ENCODE data around the gene ZNF407. TPM values are rescaled to one million over a fixed set of nuclear protein-coding genes. Genes with fewer than 3 reads are reported as not detected.

Gene ZNF407
- total RNA-seq, 1 experiment from 2014 or later, result 7.6 TPM

DNA sequence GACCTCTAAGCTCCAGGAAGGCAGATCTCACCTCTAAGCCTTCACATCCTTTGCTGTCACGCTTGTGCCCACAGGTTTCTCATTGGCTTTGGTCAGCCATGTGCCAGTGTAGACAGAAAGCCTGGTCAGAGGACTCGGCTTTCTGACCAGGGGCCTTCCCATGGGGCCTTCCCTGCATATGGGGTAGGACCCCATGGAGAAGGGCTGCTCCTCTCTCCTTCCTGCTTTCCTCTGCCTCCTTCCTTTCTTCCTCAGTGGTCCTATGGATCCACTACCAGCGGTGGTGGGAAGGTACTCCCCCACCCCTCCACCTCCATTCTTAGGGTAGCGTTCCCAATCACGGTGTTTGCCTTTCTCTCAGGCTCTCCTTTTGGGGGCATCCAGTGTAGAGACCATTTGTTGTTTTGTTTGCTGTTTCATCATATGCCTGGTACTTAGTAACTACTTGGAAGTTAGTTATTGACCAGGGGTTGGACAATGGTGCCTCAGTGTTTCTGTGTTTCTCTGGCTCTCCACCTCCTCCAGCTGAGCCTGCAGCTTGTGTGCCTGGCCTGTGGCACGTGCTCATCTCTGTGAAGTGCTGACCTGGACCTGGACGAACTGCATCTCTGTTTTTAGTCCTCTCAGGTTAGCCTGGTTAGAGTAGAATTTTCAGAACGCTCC lies 71.6 kb downstream of the ZNF407 start:
- Histone ChIP-seq H3K9me2 (ENCODE audit: insufficient read depth) (no peaks in the 10 kb centered on the region), H3K4me3 (replicated peaks in 1 of 2; ENCODE audit: low read depth in 1 of 2, low read length in 2 of 2) (no peak overlapping the region), H2AFZ (ENCODE audit: low read depth, low read length, poor library complexity, severe bottlenecking) (no peak overlapping the region), H3K9ac (ENCODE audit: low read length) (no peak overlapping the region), H3K4me2 (ENCODE audit: low read length) (no peak overlapping the region), H3K36me3 (ENCODE audit: control insufficient read depth in 1 of 2, insufficient read depth in 2 of 2, low read length in 2 of 2) (no peaks in the 10 kb centered on the region), H3K27me3 (ENCODE audit: insufficient read depth, low read length) (no peaks in the 10 kb centered on the region), H3K27ac (ENCODE audit: low read depth, low read length) (no peak overlapping the region), H3K4me1 (ENCODE audit: control insufficient read depth in 1 of 2, insufficient read depth in 2 of 2, low read length in 2 of 2) (no peaks in the 10 kb centered on the region), H3K9me3 (ENCODE audit: control insufficient read depth in 1 of 2, insufficient read depth in 1 of 2, low read depth in 1 of 2, low read length in 2 of 2) (no peaks in the 10 kb centered on the region), H4K20me1 (ENCODE audit: insufficient read depth) (no peaks in the 10 kb centered on the region), H3K79me2 (ENCODE audit: insufficient read depth, low read length) (no peaks in the 10 kb centered on the region)
- ATAC-seq, result no peak
- intact Hi-C loops (cut with micrococcal nuclease), result no loop called here
- no TSS peak for BruUV-seq (replicated peaks)
- POLR2A ChIA-PET, result no interaction called here
- no peak for DNase-seq (ENCODE audit: low read depth, low spot score)
- TF ChIP-seq POLR2AphosphoS5 (IDR thresholded peaks at IDR 0.05; ENCODE audit: low read depth, low read length) (no peak), SP1 (IDR thresholded peaks at IDR 0.05; ENCODE audit: low read depth) (no peak), ZFX (IDR thresholded peaks at IDR 0.05) (no peak), CBX3 (IDR thresholded peaks at IDR 0.05; ENCODE audit: low read depth) (no peak), POLR2A (IDR thresholded peaks at IDR 0.05; ENCODE audit: borderline replicate concordance, extremely low read depth, insufficient read depth, insufficient read length) (no peak), ZNF274 (IDR thresholded peaks at IDR 0.05; ENCODE audit: low read depth, low read length) (no peak), CEBPB (IDR thresholded peaks at IDR 0.05; ENCODE audit: low read depth) (no peak), EGR1 (IDR thresholded peaks at IDR 0.05; ENCODE audit: low read depth) (no peak), SIN3A (IDR thresholded peaks at IDR 0.05; ENCODE audit: low read depth) (no peak), EZH2 (IDR thresholded peaks at IDR 0.05) (no peak), EZH2phosphoT487 (IDR thresholded peaks at IDR 0.05; ENCODE audit: borderline replicate concordance) (no peak), FOSL1 (IDR thresholded peaks at IDR 0.05; ENCODE audit: low read depth) (no peak), YY1 (IDR thresholded peaks at IDR 0.05; ENCODE audit: extremely low read depth, insufficient replicate concordance, low read depth, low read length) (no peak), SRF (IDR thresholded peaks at IDR 0.05; ENCODE audit: low read depth) (no peak)
- TF ChIP-seq, protein P1, sequence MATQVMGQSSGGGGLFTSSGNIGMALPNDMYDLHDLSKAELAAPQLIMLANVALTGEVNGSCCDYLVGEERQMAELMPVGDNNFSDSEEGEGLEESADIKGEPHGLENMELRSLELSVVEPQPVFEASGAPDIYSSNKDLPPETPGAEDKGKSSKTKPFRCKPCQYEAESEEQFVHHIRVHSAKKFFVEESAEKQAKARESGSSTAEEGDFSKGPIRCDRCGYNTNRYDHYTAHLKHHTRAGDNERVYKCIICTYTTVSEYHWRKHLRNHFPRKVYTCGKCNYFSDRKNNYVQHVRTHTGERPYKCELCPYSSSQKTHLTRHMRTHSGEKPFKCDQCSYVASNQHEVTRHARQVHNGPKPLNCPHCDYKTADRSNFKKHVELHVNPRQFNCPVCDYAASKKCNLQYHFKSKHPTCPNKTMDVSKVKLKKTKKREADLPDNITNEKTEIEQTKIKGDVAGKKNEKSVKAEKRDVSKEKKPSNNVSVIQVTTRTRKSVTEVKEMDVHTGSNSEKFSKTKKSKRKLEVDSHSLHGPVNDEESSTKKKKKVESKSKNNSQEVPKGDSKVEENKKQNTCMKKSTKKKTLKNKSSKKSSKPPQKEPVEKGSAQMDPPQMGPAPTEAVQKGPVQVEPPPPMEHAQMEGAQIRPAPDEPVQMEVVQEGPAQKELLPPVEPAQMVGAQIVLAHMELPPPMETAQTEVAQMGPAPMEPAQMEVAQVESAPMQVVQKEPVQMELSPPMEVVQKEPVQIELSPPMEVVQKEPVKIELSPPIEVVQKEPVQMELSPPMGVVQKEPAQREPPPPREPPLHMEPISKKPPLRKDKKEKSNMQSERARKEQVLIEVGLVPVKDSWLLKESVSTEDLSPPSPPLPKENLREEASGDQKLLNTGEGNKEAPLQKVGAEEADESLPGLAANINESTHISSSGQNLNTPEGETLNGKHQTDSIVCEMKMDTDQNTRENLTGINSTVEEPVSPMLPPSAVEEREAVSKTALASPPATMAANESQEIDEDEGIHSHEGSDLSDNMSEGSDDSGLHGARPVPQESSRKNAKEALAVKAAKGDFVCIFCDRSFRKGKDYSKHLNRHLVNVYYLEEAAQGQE (IDR thresholded peaks at IDR 0.05; ENCODE audit: low read depth), result no peak
- TF ChIP-seq, protein P2, sequence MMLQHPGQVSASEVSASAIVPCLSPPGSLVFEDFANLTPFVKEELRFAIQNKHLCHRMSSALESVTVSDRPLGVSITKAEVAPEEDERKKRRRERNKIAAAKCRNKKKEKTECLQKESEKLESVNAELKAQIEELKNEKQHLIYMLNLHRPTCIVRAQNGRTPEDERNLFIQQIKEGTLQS (IDR thresholded peaks at IDR 0.05), result no peak
- TF ChIP-seq, protein P3, sequence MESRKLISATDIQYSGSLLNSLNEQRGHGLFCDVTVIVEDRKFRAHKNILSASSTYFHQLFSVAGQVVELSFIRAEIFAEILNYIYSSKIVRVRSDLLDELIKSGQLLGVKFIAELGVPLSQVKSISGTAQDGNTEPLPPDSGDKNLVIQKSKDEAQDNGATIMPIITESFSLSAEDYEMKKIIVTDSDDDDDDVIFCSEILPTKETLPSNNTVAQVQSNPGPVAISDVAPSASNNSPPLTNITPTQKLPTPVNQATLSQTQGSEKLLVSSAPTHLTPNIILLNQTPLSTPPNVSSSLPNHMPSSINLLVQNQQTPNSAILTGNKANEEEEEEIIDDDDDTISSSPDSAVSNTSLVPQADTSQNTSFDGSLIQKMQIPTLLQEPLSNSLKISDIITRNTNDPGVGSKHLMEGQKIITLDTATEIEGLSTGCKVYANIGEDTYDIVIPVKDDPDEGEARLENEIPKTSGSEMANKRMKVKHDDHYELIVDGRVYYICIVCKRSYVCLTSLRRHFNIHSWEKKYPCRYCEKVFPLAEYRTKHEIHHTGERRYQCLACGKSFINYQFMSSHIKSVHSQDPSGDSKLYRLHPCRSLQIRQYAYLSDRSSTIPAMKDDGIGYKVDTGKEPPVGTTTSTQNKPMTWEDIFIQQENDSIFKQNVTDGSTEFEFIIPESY (IDR thresholded peaks at IDR 0.05; ENCODE audit: extremely low read depth, insufficient replicate concordance, low read length), result no peak
- TF ChIP-seq, protein P4, sequence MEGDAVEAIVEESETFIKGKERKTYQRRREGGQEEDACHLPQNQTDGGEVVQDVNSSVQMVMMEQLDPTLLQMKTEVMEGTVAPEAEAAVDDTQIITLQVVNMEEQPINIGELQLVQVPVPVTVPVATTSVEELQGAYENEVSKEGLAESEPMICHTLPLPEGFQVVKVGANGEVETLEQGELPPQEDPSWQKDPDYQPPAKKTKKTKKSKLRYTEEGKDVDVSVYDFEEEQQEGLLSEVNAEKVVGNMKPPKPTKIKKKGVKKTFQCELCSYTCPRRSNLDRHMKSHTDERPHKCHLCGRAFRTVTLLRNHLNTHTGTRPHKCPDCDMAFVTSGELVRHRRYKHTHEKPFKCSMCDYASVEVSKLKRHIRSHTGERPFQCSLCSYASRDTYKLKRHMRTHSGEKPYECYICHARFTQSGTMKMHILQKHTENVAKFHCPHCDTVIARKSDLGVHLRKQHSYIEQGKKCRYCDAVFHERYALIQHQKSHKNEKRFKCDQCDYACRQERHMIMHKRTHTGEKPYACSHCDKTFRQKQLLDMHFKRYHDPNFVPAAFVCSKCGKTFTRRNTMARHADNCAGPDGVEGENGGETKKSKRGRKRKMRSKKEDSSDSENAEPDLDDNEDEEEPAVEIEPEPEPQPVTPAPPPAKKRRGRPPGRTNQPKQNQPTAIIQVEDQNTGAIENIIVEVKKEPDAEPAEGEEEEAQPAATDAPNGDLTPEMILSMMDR (IDR thresholded peaks at IDR 0.05 in 2 of 3, conservative IDR thresholded peaks at IDR 0.05 in 1 of 3; ENCODE audit: borderline replicate concordance in 1 of 3, insufficient read depth in 1 of 3, low read depth in 2 of 3, low read length in 2 of 3), result no peak
- TF ChIP-seq, protein P5, sequence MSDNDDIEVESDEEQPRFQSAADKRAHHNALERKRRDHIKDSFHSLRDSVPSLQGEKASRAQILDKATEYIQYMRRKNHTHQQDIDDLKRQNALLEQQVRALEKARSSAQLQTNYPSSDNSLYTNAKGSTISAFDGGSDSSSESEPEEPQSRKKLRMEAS (IDR thresholded peaks at IDR 0.05), result no peak
- CTCF ChIA-PET, result no interaction called here
- RAD21 ChIA-PET (ENCODE audit: low non-redundant PET in 1 of 2, low total read pairs in 2 of 2, uncharacterized antibody in 2 of 2, unreplicated experiment in 2 of 2), result no interaction called here
